ENCODE measurements around the gene PFDN4.

The PFDN4 gene, protein sequence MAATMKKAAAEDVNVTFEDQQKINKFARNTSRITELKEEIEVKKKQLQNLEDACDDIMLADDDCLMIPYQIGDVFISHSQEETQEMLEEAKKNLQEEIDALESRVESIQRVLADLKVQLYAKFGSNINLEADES

DNA sequence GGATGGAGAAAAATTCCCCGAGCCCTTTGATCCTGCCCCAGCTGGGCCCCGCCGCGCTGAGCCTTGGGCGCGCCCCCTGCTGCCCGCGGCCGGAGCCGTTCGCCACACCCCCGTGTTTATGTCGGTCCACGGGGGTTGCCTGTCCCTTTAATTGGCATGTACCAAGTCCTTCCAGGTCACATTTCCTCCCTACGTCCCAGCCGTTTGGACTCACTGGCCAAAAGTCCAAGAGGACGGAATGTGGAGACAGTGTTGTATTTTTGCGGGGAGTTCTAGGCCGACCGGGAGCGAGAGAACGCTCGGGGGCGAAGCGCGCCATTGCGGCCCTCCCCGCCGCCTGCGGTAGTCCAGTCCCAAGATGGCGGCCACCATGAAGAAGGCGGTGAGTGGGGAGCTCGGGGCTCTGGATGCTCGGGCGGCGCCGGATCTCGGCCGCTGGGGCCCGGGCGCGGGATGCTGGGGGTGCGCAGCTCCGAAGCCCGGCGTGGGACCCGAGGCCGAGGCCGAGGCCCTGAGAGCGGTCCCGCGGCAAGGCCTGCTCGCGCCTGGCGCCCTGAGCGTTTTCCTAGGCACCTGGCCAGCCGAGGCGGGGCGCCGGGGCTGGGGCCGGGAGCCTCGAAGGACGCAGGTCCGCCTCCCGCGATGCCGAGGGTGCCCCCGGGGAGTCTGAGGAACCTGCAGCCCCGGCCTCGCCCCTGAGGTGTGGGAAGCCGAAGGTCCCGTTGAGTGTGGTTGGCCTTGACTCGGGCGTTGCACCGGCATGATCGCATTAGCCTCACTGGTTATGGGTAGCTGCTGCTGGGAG is at the start of gene PFDN4:
PFDN4 (plus strand) TSS at position 345 of the 805 bp plus-strand sequence; CDS start at position 359, 14 bp downstream.
- peak; percentile 57 for DNase-seq (ENCODE audit: low read depth, low spot score)

- DNase-seq (ENCODE audit: low read depth, low spot score) = no peak
These were observed 49.7 kb upstream of the PFDN4 start for GRCh38 chr20:54158226-54158625.

- DNase-seq (ENCODE audit: low read depth, low spot score) = no peak
These were observed 49.0 kb upstream of the PFDN4 start for GRCh38 chr20:54158856-54159418.

GRCh38 chr20:54160065-54161007 is 47.6 kb upstream of the PFDN4 start:
- no peak for DNase-seq (ENCODE audit: low read depth, low spot score)

DNA sequence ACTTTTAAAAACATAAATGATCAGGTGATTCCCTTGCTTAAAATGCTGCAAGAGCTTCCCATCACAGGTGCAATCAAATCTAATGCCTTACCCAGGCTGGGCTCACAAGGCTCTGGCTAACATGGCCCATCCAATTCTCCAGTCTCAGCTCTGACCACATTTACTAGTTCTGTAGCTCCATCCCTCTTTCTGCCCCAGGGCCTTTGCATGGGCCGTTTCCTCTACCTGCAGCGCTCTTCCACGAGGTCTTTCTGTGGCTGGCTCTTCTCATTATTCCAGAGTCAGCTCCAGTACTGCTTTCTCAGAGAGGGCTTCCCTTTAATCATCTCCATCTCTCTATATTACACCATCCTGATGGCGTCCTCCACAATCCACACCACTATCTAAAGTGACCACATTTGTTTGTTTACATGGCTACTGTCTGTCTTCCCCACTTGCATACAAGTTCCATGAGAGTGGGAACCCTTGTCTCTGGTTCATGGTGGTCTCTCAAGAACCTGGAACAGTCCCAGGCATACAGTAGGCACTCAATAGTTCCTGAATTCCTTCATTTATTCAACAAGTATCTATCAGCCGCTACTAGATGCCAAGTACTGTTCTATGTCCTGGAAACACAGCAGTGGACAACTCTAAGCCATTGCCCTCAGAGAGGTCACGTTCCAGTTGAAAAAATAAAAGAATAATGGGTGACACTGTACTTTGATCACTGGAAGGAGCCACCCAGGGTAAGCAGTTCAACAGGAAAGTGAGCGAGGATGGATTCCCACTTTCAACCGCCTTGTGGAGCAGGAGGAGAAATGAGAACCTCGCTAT is 46.7 kb upstream of the PFDN4 start:
- DNase-seq (ENCODE audit: low read depth, low spot score) = no peak

DNA sequence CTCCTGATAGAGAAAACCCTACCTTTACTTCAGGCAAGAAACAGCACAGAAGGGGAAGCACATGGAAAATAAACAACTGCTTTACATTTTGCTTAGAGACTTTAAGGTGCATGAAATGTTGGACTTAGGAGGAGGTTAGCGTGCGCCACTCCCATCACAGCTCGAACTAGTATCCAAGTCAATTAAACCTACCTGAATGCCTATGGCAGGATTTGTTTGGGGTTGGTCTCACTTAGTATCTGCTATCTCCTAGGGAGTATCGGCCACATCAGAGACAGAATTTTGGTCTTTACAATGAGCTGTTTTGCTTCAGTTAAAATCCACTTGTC is 46.1 kb upstream of the PFDN4 start:
- DNase-seq (ENCODE audit: low read depth, low spot score) = no peak

DNA sequence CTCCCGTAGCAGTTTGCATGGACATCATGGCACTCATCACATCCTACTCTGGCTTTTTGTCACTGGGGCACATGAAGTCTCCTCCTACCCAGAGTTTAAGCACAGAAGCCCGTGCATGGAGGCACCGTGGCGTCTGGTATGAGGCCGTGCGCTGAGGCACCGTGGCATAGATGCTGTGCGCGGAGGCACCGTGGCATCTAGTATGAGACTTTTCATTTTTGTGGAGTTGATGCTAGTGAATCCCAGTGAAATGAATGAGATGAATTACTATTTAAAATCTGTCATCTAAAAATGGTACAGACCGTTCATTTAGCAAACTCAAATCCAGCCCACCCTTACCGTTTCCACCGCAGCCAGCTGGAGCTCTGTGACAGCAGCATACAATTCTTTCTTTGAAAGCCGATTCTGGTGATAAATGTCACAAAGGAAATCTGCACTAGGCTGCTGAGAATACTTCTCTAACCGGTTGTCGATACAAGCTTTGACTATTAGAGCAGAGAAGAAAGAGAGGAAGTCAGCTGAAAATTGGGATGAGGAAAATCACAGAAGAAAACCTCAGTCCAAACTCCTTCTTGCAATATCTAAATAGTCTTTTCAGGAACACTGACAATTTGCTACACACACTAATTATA is 45.4 kb upstream of the PFDN4 start:
- DNase-seq (ENCODE audit: low read depth, low spot score) = no peak

- no peak for DNase-seq (ENCODE audit: low read depth, low spot score)
These were observed 44.5 kb upstream of the PFDN4 start for GRCh38 chr20:54163402-54163801.

GRCh38 chr20:54165014-54165413 is 42.9 kb upstream of the PFDN4 start:
- DNase-seq (ENCODE audit: low read depth, low spot score) = no peak

DNA sequence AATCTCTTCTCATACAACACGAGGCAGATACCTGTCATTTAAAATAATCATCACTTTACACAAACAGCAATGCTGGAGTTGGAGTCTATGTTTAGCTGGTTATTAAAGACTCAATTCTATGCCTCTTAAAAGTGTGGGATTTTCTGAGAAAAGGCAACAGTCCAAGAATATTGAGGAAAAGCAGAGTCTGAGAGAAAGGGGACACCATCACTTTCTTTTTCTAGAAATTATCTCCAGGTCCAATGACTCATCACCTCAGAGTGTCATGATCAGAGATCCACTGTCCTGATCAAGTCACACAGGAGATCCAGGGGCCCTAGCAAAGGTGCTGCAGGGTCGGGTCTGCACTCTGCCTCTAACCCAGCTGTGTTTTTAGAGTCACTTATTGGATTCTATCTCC is 42.1 kb upstream of the PFDN4 start:
- no peak for DNase-seq (ENCODE audit: low read depth, low spot score)

GRCh38 chr20:54166987-54167662 is 40.8 kb upstream of the PFDN4 start:
- no peak for DNase-seq (ENCODE audit: low read depth, low spot score)

- no peak for DNase-seq (ENCODE audit: low read depth, low spot score)
These were observed 39.7 kb upstream of the PFDN4 start for GRCh38 chr20:54167909-54168872.

GRCh38 chr20:54168961-54169862 is 38.7 kb upstream of the PFDN4 start:
- no peak for DNase-seq (ENCODE audit: low read depth, low spot score)

- no peak for DNase-seq (ENCODE audit: low read depth, low spot score)
These were observed 37.8 kb upstream of the PFDN4 start for GRCh38 chr20:54170026-54170471.

DNA sequence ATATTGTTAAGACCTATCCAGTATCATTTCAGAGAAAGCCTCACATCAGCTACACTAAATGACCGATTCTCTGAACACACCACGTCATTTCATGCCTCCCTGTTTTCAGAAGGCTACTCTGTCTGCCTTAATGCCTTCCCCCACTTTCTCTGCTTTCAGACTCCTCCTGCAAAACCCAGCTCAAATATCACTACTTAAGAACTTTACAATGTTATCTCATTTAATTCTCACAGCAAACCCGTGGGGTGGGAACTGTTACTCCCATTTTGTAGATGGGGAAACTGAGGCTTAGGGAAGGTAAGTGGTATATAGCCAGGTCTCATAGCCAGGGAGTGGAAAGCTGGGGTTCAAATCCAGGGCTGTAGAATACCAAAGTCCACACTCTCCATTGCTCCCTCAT is 36.9 kb upstream of the PFDN4 start:
- no peak for DNase-seq (ENCODE audit: low read depth, low spot score)

- no peak for DNase-seq (ENCODE audit: low read depth, low spot score)
These were observed 35.4 kb upstream of the PFDN4 start for GRCh38 chr20:54172532-54172855.

DNA sequence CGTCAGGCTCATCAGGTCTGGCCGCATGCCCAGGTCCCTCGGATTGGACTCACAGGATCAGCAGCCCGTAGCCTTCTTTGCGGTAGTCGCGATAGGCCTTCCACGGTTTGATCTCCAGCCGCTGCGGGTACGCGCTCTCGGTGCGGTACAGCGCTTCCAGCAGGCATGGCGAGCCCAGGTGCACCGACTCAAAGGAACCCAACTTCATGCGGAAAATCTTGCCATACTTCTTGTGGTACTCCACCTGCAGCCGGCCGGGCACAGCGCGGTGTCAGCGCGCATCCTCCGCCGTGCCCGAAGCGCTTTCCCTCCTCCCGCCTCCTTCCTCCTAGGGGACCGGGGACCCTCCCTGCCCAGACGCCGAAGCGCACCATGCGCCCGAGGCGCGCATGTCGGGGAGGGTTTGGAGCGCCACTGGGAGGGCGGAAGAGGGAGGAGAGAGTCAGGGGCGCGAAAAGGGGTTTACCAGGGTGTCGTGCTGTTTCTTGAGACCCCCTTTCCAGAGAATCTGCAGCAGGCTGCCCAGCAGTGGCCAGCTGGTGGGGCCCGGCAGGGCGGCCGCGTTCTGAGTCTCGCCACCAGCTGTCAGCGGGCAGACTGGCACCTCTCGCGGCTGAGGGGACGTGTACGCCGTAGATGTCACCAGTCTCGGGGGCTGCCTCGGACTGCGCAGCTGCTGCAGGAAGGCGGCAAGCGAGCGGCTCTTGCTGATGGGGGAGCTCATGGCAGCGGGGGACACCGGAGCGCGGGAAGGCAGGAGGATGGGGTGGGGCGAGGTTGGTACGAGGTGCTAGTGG is 34.8 kb upstream of the PFDN4 start:
- no peak for DNase-seq (ENCODE audit: low read depth, low spot score)
